ENCODE data around the gene SAA4. TPM values are rescaled to one million over a fixed set of nuclear protein-coding genes. Genes with fewer than 3 reads are reported as not detected.
"Not testable (repeated sequence)": the region's sequence is repeated elsewhere in the genome, so short reads cannot be mapped to it uniquely, and the experiment has no call there.

Gene SAA4
- not detected for total RNA-seq

GRCh38 chr11:18236664-18237356, at the start of gene SAA4:
Gene SAA4 (minus strand): TSS chr11:18236802. CDS start chr11:18235926, 876 bp downstream.
- FAIRE-seq: no peak
- DNase-seq (ENCODE audit: low spot score in 2 of 2): no peak

GRCh38 chr11:18285841-18286240, 49.2 kb upstream of the SAA4 start:
- no peak for DNase-seq (ENCODE audit: low spot score in 2 of 2)
- no peak for FAIRE-seq

GRCh38 chr11:18282626-18283025, 46.0 kb upstream of the SAA4 start:
- DNase-seq (ENCODE audit: low spot score in 2 of 2): no peak
- FAIRE-seq: no peak

GRCh38 chr11:18280438-18281045, 43.9 kb upstream of the SAA4 start:
- DNase-seq (ENCODE audit: low spot score in 2 of 2): no peak
- FAIRE-seq: no peak

- FAIRE-seq (no peak), DNase-seq (ENCODE audit: low spot score in 2 of 2) (no peak)
These were observed 41.1 kb upstream of the SAA4 start for GRCh38 chr11:18277565-18278271.

- DNase-seq (ENCODE audit: low spot score in 2 of 2) (no peak), FAIRE-seq (no peak)
These were observed 34.6 kb upstream of the SAA4 start for GRCh38 chr11:18271206-18271605.

GRCh38 chr11:18270102-18270501, 33.5 kb upstream of the SAA4 start:
- FAIRE-seq: no peak
- no peak for DNase-seq (ENCODE audit: low spot score in 2 of 2)

- not testable (repeated sequence) for DNase-seq (ENCODE audit: low spot score in 2 of 2); FAIRE-seq
These were observed 32.6 kb upstream of the SAA4 start for GRCh38 chr11:18269252-18269651.

- not testable (repeated sequence) for DNase-seq (ENCODE audit: low spot score in 2 of 2); FAIRE-seq
These were observed 30.9 kb upstream of the SAA4 start for GRCh38 chr11:18267335-18268133.

- no peak for FAIRE-seq
- no peak for DNase-seq (ENCODE audit: low spot score in 2 of 2)
These were observed 29.3 kb upstream of the SAA4 start, which contains the start of gene SAA1 for GRCh38 chr11:18265949-18266348. Gene SAA1 (plus strand): TSS chr11:18266264. CDS start chr11:18266888, 624 bp downstream.

GRCh38 chr11:18264677-18265555, 28.3 kb upstream of the SAA4 start:
- FAIRE-seq (no peak), DNase-seq (ENCODE audit: low spot score in 2 of 2) (no peak)

GRCh38 chr11:18264035-18264434, 27.4 kb upstream of the SAA4 start:
- FAIRE-seq: no peak
- no peak for DNase-seq (ENCODE audit: low spot score in 2 of 2)

GRCh38 chr11:18262681-18263350, 26.2 kb upstream of the SAA4 start:
- not testable (repeated sequence) for DNase-seq (ENCODE audit: low spot score in 2 of 2); FAIRE-seq

- FAIRE-seq: no peak
These were observed 25.1 kb upstream of the SAA4 start for GRCh38 chr11:18261721-18262120.

GRCh38 chr11:18259259-18259658, 22.7 kb upstream of the SAA4 start:
- no peak for FAIRE-seq
- no peak for DNase-seq (ENCODE audit: low spot score in 2 of 2)

More at GRCh38 chr11:18261721-18262120, 25.1 kb upstream of the SAA4 start:
- DNase-seq (ENCODE audit: low spot score in 2 of 2): no peak

- DNase-seq (ENCODE audit: low spot score in 2 of 2) (no peak), FAIRE-seq (no peak)
These were observed 18.3 kb upstream of the SAA4 start for GRCh38 chr11:18254781-18255361.

- FAIRE-seq: no peak
These were observed 17.3 kb upstream of the SAA4 start for GRCh38 chr11:18253778-18254338.

GRCh38 chr11:18253233-18253632, 16.6 kb upstream of the SAA4 start:
- DNase-seq (ENCODE audit: low spot score in 2 of 2) (no peak), FAIRE-seq (no peak)

More at GRCh38 chr11:18253778-18254338, 17.3 kb upstream of the SAA4 start:
- DNase-seq (ENCODE audit: low spot score in 2 of 2): no peak
